GM19238 (cell line): ENCODE measurements around the gene TPK1.
"Not testable (repeated sequence)": the region's sequence is repeated elsewhere in the genome, so short reads cannot be mapped to it uniquely, and the experiment has no call there.

ENCODE experiments used
- DNase-seq: peaks from one replicate; pipeline ENCODE4 v3.0.0; 2011; ENCODE audit warnings: low spot score; ENCODE audit not compliant: insufficient read length

TPK1 gene

DNA sequence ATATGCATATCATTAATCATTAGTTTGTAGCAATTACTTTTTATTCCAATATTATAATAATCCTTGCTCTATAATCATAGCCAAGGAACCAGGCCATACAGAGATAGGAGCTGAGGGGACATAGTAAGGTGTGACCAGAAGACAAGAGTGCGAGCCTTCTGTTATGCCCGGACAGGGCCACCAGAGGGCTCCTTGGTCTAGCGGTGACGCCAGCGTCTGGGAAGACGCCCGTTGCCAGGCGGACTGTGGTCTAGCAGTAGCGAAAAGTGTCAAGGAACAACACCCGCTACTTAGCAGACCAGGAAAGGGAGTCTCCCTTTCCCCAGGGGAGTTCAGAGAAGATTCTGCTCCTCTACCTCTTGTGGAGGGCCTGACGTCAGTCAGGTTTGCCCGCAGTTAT, 109.0 kb downstream of the TPK1 start:
- DNase-seq, result not testable (repeated sequence)

DNA sequence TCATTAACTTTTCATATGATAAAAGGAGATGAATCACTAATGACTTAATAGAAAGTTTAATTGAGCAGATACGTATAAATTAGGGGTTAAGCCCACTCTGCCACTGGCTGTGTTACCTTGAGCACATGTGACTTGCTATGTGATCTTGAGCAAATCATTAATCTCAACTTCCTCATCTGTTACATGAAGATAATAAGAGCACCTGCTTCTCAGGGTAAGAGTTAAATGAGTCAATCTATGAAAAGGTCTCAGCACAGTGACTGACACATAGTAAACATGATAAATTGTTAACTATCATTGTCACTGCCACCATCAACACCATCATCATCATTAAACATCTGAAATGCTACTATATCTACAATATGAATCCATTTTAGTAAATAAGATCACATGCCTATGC, 110.8 kb downstream of the TPK1 start:
- no peak for DNase-seq

DNA sequence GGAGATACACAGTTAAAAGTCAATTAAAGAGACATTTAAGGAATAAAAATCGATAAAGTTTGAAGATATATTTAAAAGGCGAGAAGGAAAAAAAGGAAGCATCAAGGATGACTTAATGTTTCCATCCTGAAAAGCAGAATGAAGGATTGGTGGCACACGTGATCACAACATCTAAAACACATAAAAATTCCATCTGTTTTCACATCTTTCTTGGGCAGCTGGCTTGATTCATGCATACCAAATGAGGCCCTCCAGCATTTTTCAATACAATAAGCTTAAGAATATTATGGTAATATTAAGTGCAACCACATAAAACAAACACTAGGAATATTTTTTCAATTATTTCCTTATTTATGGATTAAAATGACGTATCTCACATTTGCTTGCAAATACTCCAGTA, 112.6 kb downstream of the TPK1 start:
- DNase-seq, result no peak

DNA sequence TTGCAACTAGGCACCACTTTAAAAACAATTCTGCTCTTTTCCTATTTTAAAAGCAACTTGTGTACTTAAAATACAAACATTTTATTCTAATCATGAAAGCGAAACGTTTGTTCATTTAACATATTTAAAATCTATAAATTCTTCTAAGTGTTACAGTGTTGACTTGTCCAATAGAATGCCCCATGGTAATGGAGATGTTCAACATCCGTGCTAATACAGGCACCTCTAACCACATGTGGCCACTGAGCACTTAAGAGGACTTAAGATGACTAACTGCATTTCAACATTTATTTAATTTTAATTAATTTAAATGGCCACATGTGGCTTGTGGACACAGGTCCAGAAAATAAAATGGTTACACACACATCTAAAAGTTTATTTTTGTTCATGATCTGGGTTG, 115.1 kb downstream of the TPK1 start:
- no peak for DNase-seq

DNA sequence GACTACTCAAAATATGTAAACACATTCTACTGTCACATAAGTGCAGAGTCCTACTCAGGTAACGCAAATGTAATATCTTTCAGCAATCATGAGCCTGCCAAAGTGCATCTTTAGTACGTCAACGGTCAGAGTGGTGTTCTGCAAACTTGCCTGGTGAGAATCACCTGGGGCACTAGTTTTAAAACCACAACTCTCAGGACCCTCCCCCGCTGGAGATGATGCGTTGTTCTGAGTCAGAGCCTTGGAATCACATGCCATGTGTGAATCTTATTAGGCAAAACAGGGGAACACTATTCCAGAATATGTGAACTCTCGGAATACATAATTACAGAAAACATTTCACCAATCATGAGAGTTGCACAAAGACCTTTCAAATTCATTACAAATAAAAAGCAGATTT, 115.7 kb downstream of the TPK1 start:
- no peak for DNase-seq

DNA sequence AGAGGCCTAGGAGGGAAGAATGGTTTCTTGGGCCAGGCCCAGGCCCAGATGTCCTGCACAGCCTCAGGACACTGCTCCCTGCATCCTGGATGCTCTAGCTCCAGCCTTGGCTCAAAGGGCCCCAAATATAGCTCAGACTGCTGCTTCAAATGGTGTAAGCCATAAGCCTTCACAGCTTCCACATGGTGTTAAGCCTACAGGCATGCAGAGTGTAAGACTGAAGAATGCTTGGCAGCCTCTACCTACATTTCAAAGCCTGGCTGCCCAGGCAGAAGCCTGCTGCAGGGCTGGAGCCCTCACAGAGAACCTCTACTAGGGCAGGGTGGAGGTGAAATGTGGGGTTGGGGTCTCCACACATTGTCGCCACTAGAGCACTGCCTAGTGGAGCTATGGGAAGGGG, 118.1 kb downstream of the TPK1 start:
- DNase-seq, result no peak

DNA sequence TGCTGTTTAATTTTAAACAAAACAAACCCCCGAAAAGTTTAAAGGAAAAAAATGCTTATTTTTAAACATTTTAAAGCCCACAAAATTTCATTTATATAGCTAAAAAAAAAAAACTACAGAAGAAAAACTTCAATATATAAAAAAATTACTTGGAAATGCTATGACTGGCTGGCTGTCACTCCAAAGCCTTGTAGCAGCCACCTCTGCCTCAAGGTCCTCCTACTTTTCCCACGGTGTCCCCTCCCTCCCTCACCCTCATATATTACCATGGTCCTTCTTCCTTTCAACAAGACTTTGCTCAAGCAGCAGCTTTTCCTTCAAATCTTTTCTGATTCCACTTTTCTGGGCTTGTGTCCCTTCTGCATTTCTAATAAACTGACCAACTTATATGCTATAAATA, 122.0 kb downstream of the TPK1 start:
- no peak for DNase-seq

DNA sequence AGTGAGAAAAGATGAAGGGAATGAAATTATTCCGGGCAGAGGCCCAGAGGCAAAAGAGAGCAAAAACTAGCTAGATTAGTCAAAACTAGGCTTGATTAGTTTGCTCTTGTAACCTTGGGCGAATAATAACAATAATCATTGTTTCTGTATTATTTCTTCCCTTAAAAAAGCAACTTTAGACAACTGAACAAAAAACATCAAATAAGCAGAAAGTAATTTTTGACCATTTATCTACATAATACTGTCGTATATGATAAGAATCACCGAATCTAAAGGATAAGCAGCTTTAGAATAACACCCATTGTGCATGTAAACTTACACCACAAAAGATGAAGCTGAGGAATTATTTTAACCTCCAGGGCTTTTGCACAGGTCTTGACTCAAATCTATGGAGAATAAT, 125.1 kb downstream of the TPK1 start:
- no peak for DNase-seq

DNA sequence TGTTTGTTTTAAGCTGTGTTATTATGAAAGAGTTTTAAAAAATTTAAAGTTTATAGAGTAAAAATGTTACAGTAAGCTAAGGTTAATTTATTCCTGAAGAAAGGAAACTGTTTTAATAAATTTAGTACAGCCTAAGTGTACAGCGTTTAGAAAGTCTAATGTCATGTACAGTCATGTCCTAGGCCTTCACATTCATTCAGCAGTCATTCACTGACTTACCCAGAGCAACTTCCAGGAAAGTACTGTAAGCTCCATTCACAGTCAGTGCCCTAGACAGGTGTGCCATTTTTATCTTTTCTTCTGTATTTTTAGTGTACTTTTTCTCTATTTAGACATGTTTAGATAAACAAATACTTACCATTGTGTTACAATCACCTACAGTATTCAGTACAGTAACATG, 126.8 kb downstream of the TPK1 start:
- no peak for DNase-seq

DNA sequence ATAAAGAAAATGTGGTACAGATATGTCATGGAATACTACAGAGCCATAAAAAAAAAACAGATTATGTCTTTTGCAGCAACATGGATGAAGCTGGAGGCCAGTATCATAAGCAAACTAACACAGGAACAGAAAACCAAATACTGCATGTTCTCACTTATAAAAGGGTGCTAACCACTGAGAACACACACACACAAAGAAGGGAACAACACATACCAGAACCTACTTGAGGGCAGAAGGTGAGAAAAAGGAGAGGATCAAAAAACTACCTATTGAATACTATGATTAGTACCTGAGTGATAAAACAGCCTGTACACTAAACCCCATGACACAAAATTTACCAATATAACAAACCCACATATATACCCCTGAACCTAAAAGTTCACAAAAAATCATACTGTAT, 144.6 kb downstream of the TPK1 start:
- DNase-seq, result no peak

DNA sequence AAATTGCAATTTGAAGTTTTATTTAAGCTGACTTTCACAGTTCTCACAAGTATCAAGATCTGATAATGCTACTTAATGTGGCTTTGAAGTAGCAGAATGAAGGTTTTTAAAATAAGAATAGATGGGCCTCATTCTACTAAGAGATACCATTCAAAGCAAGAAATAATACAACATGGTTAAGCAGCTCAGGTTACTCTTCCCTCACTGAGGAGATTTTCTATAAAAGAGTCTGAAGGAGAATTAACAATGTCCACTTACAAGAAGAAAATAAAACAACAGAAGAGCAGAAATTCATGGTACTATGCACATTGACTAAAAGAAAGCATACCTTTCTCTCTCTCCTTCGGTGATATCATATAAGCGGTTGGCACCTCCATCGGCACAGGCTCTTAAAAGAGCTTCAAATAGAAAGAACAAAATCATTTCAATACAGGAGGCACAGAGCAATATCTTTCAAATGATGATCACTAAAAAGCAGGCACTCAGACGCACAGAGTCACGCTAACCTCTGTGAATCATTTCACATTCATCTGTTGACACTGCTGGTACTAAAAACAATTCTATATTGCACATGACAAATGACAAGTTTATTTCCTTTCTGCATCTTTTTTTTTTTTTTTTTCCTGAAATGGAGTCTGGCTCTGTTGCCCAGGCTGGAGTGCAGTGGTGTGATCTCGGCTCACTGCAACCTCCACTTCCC, 153.1 kb downstream of the TPK1 start:
- DNase-seq, result no peak

DNA sequence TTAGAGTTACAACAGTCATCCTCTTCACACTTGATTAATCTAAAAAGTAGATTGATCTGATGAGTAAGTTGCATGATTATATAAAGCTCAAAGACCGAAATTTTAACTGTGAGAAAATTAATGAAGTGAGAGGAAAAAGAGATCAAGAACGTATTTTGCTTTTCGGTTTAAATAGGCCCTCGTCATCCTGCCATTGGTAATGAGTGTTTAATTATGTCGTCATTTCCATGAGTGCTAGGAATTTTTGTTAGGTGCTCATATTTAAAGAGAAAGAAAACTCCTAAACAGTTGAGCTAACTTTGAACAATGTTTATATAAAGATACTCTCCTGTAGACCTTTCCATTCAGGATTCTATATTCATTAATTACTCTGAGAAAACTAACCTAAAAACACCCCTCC, 159.4 kb downstream of the TPK1 start:
- DNase-seq, result no peak

DNA sequence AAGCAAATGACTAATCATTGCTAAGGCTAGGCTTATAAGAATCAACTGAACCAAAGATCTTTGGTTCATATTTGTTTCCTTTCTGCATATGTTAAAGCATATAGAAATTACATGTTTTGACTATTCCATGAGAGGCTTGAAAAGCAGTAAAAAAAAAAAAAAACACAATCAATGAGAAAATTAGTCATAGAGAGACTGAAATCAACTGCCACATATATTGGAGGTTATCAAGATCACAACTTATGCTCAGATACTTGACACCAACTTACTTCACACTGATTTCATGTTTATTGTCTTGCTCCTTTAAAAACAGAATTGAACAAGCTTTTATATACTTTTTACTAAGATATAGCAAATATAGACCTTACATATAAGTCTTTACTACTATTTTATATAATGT, 161.3 kb downstream of the TPK1 start:
- no peak for DNase-seq

DNA sequence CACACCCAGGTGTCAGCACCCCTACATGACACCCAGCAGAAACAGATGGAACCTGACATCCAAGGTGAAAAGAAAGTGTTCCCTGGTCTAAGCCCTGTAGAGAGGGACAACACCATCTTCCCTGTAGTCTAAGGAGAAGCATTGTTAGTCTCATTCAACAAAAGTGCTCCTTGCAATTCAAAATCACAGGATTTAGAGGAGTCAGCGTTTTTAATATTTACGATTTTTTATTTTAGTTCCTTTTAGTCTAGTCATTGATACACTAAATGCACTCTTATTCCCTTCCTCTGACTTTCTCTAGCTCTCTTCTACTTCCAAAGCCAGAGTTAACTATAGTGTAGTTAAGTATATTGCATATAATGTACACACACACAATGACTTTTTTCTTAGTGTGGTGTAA, 163.0 kb downstream of the TPK1 start:
- no peak for DNase-seq

DNA sequence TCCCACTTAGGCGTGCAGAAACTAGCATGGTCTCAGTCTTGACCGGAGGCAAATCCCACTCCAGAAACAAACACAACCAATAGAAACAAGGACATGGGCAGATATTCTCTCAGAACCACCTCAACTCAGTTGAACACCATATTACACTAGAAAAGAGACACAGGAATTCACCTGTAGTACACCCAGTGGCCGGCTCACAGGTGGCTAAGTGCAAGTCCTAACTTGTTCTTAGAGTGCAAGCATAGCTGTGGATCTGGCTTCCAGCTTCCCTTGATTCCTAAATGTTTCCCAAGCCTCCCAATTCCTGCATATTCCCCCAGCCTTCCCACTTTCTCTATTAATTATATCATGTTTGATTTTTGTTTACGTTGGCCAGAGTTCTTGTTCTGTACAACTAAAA, 164.4 kb downstream of the TPK1 start:
- DNase-seq, result no peak

DNA sequence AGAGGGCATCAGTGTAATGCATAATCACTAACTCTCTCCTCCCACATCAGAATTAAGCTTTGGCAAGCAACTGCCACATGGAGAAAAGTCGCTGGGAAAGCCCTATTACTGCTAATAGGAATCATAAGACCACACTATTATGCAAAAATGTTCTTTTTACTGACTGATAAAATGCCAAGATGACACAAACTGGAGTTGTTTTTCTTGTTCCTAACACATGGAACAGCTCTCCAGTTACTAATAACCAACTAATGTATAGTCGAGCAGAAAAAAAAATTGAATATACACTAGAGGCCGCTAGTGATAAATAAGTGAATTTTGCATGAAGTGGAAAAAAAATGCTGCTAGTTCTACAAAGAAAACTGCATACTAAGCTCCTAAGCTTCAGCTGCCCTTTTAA, 165.6 kb downstream of the TPK1 start:
- no peak for DNase-seq

DNA sequence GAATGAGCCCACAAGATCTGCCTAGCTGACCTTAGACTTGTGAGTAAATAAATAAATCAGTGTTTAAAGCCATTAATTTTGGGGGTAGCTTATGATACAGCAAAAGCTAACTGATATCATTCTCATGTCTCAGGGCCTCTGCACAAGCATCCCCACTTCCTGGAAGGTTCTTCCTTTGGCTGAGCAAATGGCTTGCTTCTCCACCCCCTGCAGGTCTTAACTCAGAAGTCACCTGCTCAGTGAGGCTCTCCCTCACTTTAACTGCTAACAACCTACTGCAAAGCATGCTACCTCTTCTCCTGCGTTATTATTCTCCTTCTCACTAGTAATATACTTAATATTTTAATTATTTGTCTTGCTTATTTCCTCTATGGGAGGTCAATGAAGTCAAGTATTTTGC, 167.3 kb downstream of the TPK1 start:
- no peak for DNase-seq

DNA sequence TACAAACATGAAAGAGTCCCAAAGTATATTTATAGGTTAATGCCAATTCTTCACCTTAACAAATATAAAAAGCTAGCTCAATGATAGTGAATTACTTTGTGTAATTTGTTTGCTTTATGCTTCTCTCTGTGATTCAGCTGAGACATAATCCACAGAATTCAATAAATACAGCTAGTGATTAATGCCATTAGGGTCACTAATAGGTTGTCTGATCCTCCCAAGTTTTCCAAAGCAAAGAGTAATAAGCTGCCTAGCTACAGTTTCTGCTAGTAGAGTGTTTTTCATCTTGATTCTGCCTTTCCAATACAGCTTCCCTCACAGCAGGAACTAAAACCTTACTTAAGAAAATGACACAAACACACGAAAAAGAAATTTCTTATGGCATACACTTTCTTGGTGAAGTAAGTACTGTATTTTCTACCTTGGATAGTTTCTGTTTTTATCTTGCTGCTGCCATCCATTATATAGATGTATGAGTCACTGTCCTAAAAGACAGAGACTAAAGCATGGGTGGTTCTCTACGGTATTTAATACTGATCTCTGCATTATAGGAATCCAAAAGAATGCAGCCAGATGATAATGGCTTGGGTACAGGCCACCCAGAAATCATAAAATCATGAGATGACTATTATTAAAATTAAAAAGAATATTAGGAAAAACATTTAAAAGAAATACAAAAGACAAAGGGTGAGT, 170.0 kb downstream of the TPK1 start:
- DNase-seq, result no peak

DNA sequence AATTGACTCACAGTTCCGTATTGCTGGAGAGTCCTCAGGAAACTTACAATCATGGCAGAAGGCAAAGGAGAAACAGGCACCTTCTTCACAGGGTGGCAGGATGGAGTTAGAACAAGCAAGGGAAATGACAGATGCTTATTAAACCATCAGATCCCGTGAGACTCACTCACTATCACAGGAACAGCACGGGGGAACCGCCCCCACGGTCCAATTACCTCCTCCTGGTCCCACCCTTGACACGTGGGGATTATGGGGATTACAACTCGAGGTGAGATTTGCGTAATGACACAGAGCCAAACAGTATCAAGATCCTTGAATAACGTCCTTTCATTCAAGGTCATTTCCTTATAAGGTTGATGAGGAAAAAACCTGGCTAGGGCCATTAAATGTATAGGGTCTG, 176.6 kb downstream of the TPK1 start:
- DNase-seq, result no peak

DNA sequence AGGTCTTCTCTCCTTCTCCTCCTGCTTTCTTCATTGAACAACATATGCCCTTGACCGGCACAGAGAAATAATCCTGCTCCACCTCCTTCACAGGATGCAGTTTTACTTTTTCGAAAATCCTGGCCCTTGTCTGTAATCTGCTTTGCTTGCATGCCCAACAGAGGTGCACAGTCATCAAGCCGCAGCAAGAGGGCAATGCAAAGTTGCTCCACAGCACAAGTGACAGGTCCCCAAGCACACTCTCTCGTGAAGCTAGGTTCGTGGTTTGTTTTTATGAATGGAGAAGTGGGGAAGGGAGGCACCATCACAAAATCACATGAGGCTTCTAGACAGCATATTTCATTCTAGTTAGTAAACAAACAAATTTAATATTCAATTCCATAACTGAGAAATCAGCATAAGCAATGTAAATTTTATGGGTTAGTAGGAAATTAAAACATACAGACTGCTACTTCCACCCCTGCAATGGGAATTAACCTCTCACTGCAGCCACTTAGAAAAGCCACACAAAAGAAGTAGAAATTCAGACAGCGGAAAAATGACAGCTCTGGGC, 178.8 kb downstream of the TPK1 start:
- DNase-seq, result no peak

DNA sequence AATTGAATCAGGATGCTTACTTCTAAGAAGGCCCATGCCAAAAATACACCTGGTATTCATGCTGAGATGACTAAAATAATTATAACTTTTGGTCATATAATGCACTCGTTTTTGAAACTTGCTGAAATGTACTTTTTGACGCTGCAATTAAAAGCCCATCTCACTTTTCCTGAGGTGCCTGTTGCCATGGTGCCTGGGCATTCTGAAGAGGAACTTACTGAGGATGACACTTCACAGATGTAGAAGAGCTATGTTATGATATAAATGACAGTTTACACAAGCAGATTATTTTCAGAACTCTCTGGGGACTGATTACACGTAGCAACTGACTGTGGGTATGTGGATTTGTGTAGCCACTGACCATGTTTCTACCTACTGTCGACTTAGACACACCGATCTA, 182.4 kb downstream of the TPK1 start:
- DNase-seq, result no peak

DNA sequence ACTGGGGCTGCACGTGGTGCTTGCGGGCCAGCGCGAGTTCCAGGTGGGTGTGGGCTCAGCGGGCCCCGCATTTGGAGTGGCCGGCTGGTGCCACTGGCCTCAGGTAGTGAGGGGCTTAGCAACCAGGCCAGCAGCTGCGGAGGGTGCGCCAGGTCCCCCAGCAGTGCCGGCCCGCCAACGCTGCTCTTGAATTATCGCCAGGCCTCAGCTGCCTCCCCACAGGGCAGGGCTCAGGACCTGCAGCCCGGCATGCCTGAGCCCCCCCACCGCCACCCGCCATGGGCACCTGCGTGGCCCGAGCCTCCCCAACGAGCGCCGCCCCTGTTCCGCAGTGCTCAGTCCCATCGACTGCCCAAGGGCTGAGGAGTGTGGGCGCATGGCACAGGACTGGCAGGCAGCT, 185.4 kb downstream of the TPK1 start:
- DNase-seq, result no peak

DNA sequence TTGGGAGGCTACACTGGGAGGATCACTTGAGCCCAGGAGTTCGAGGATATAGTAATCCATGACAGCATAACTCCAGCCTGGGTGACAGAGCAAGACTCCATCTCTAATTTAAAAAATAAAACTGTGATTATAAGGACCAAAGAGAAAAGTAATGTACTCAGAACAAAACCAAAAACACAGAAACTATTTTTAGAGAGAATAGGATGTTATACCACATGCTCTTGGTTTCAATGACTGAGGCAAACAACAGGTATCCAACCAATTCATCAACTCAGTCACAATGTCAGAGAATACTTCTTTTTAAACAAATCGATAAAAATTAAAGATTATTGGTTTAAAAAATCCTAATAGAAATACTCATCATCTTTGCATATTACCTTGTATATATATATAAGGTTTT, 186.7 kb downstream of the TPK1 start:
- DNase-seq, result no peak
